ENCODE results near the gene TNFRSF6B. TPM values are rescaled to one million over a fixed set of nuclear protein-coding genes. Genes with fewer than 3 reads are reported as not detected.
"Not testable (repeated sequence)": the region's sequence is repeated elsewhere in the genome, so short reads cannot be mapped to it uniquely, and the experiment has no call there.

TNFRSF6B gene
- total RNA-seq, 1 donor from 2014 or later: 0.99 TPM

GRCh38 chr20:63711085-63711645, 14.7 kb downstream of the TNFRSF6B start:
- Mint-ChIP-seq H3K27ac (ENCODE audit: unreplicated experiment) (no peak overlapping the region), H3K9me3 (ENCODE audit: low read depth) (peaks cover 11% of the 10 kb centered on the region), H3K27me3 (ENCODE audit: low read depth) (no peaks in the 10 kb centered on the region), H3K4me3 (ENCODE audit: unreplicated experiment) (no peak overlapping the region), H3K36me3 (ENCODE audit: low read depth) (peaks cover 38% of the 10 kb centered on the region), H3K4me1 (ENCODE audit: low read depth) (peaks cover 34% of the 10 kb centered on the region)
- DNase-seq (ENCODE audit: low spot score): peak; percentile 33
- no peak for TF ChIP-seq CTCF (IDR thresholded peaks at IDR 0.05)

GRCh38 chr20:63712191-63712590, 15.7 kb downstream of the TNFRSF6B start:
- no peak for DNase-seq (ENCODE audit: low spot score)
- no peaks in the 10 kb centered on the region for H3K27me3 Mint-ChIP-seq (ENCODE audit: low read depth)
- H3K4me3 Mint-ChIP-seq (ENCODE audit: unreplicated experiment): no peak overlapping the region
- peaks cover 24% of the 10 kb centered on the region for H3K4me1 Mint-ChIP-seq (ENCODE audit: low read depth)
- peaks cover 11% of the 10 kb centered on the region for H3K9me3 Mint-ChIP-seq (ENCODE audit: low read depth)
- no peak for TF ChIP-seq CTCF (IDR thresholded peaks at IDR 0.05)
- H3K27ac Mint-ChIP-seq (ENCODE audit: unreplicated experiment): no peak overlapping the region
- peaks cover 42% of the 10 kb centered on the region for H3K36me3 Mint-ChIP-seq (ENCODE audit: low read depth)

GRCh38 chr20:63714858-63715257, 18.4 kb downstream of the TNFRSF6B start:
- H3K9me3 Mint-ChIP-seq (ENCODE audit: low read depth): peaks cover 17% of the 10 kb centered on the region
- H3K27me3 Mint-ChIP-seq (ENCODE audit: low read depth): no peaks in the 10 kb centered on the region
- no peak overlapping the region for H3K4me3 Mint-ChIP-seq (ENCODE audit: unreplicated experiment)
- H3K27ac Mint-ChIP-seq (ENCODE audit: unreplicated experiment): no peak overlapping the region
- peaks cover 10% of the 10 kb centered on the region for H3K4me1 Mint-ChIP-seq (ENCODE audit: low read depth)
- TF ChIP-seq CTCF (IDR thresholded peaks at IDR 0.05): no peak
- no peak for DNase-seq (ENCODE audit: low spot score)
- H3K36me3 Mint-ChIP-seq (ENCODE audit: low read depth): peaks cover 53% of the 10 kb centered on the region

GRCh38 chr20:63718996-63719395, 22.5 kb downstream of the TNFRSF6B start:
- Mint-ChIP-seq H3K27ac (ENCODE audit: unreplicated experiment) (no peak overlapping the region), H3K27me3 (ENCODE audit: low read depth) (no peaks in the 10 kb centered on the region), H3K36me3 (ENCODE audit: low read depth) (peaks cover 36% of the 10 kb centered on the region), H3K9me3 (ENCODE audit: low read depth) (peaks cover 12% of the 10 kb centered on the region), H3K4me3 (ENCODE audit: unreplicated experiment) (no peak overlapping the region), H3K4me1 (ENCODE audit: low read depth) (no peaks in the 10 kb centered on the region)
- TF ChIP-seq CTCF (IDR thresholded peaks at IDR 0.05): no peak
- DNase-seq (ENCODE audit: low spot score): no peak

GRCh38 chr20:63722967-63723622, 26.6 kb downstream of the TNFRSF6B start:
- not testable (repeated sequence) for DNase-seq (ENCODE audit: low spot score); H3K27ac Mint-ChIP-seq (ENCODE audit: unreplicated experiment); H3K4me1 Mint-ChIP-seq (ENCODE audit: low read depth); H3K4me3 Mint-ChIP-seq (ENCODE audit: unreplicated experiment); H3K27me3 Mint-ChIP-seq (ENCODE audit: low read depth)
- peaks cover 27% of the 10 kb centered on the region for H3K36me3 Mint-ChIP-seq (ENCODE audit: low read depth)
- peaks cover 11% of the 10 kb centered on the region for H3K9me3 Mint-ChIP-seq (ENCODE audit: low read depth)

GRCh38 chr20:63730189-63730733, 33.8 kb downstream of the TNFRSF6B start:
- H3K4me3 Mint-ChIP-seq (ENCODE audit: unreplicated experiment); H3K9me3 Mint-ChIP-seq (ENCODE audit: low read depth); H3K4me1 Mint-ChIP-seq (ENCODE audit: low read depth); H3K27ac Mint-ChIP-seq (ENCODE audit: unreplicated experiment); H3K27me3 Mint-ChIP-seq (ENCODE audit: low read depth): not testable (repeated sequence)
- H3K36me3 Mint-ChIP-seq (ENCODE audit: low read depth): peaks cover 14% of the 10 kb centered on the region
- peak; percentile 72 for DNase-seq (ENCODE audit: low spot score)

Measured in chondrocyte (in vitro differentiated cells).